ENCODE data around the gene NKAIN4.

The NKAIN4 gene

GRCh38 chr20:63294536-63294900, 40.3 kb upstream of the NKAIN4 start:
- no peaks in the 10 kb centered on the region for H3K36me3 ChIP-seq (ENCODE audit: control insufficient read depth in 2 of 2, insufficient read depth in 2 of 2, low read length in 2 of 2)
- H3K9ac ChIP-seq (ENCODE audit: low read depth in 1 of 2, low read length in 2 of 2), result no peak overlapping the region
- H3K9me3 ChIP-seq (ENCODE audit: control insufficient read depth in 2 of 2, low read length in 2 of 2), result no peaks in the 10 kb centered on the region
- peaks cover 14 to 28% of the 10 kb centered on the region in 2 donors for H3K27me3 ChIP-seq (ENCODE audit: control insufficient read depth in 2 of 2, insufficient read depth in 2 of 2, low read length in 2 of 2)
- H3K4me3 ChIP-seq (ENCODE audit: low read length in 2 of 2), result no peak overlapping the region
- H3K4me1 ChIP-seq (ENCODE audit: control insufficient read depth in 2 of 2, insufficient read depth in 2 of 2, low read length in 2 of 2), result no peaks in the 10 kb centered on the region
- H3K27ac ChIP-seq (ENCODE audit: low read depth in 2 of 2, low read length in 2 of 2), result no peak overlapping the region

DNA sequence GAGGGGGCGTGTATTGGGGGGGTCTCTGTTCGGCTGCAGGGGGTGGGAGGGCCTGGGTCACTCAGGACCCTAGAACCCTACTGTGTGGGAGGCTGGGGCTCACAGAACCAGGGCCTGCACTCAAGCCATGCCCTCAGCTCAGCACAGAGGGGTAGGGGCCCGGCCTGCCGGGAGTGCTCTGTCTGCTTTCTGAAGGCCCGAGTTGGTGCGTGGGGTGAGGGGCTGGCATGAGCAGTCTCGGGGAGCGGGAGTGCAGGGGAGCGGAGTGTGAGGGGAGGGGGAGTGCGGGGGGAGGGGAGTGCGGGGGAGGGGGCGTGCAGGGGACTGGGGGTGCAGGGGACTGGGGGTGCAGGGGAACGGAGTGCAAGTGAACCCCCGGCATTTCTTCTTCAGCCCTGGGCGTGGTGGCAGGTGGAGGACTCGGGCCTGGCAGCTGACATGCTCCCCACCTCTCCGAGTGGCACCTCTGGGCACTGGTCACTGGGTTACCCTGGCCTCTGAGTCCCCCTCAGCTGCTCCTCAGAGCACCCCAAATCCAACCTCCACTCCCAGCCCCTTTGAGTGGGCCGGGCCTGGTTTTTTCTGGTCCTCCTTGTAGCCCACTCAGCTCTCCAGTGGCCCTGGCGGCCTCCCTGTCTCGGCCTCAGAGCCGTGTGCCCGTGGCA, 39.7 kb upstream of the NKAIN4 start:
- Histone ChIP-seq H3K4me1 (ENCODE audit: control insufficient read depth in 2 of 2, insufficient read depth in 2 of 2, low read length in 2 of 2) (no peaks in the 10 kb centered on the region), H3K27me3 (ENCODE audit: control insufficient read depth in 2 of 2, insufficient read depth in 2 of 2, low read length in 2 of 2) (peaks cover 14 to 24% of the 10 kb centered on the region in 2 donors), H3K36me3 (ENCODE audit: control insufficient read depth in 2 of 2, insufficient read depth in 2 of 2, low read length in 2 of 2) (no peaks in the 10 kb centered on the region), H3K9ac (ENCODE audit: low read depth in 1 of 2, low read length in 2 of 2) (no peak overlapping the region), H3K9me3 (ENCODE audit: control insufficient read depth in 2 of 2, low read length in 2 of 2) (no peaks in the 10 kb centered on the region), H3K27ac (ENCODE audit: low read depth in 2 of 2, low read length in 2 of 2) (no peak overlapping the region), H3K4me3 (ENCODE audit: low read length in 2 of 2) (no peak overlapping the region)

- Histone ChIP-seq H3K4me1 (ENCODE audit: control insufficient read depth in 2 of 2, insufficient read depth in 2 of 2, low read length in 2 of 2) (no peaks in the 10 kb centered on the region), H3K27me3 (ENCODE audit: control insufficient read depth in 2 of 2, insufficient read depth in 2 of 2, low read length in 2 of 2) (peaks cover 14 to 24% of the 10 kb centered on the region in 2 donors), H3K4me3 (ENCODE audit: low read length in 2 of 2) (no peak overlapping the region), H3K9me3 (ENCODE audit: control insufficient read depth in 2 of 2, low read length in 2 of 2) (no peaks in the 10 kb centered on the region), H3K36me3 (ENCODE audit: control insufficient read depth in 2 of 2, insufficient read depth in 2 of 2, low read length in 2 of 2) (peaks cover 4 to 5% of the 10 kb centered on the region in 2 donors), H3K27ac (ENCODE audit: low read depth in 2 of 2, low read length in 2 of 2) (no peak overlapping the region), H3K9ac (ENCODE audit: low read depth in 1 of 2, low read length in 2 of 2) (no peak overlapping the region)
These were observed 39.2 kb upstream of the NKAIN4 start for GRCh38 chr20:63293456-63293855.

DNA sequence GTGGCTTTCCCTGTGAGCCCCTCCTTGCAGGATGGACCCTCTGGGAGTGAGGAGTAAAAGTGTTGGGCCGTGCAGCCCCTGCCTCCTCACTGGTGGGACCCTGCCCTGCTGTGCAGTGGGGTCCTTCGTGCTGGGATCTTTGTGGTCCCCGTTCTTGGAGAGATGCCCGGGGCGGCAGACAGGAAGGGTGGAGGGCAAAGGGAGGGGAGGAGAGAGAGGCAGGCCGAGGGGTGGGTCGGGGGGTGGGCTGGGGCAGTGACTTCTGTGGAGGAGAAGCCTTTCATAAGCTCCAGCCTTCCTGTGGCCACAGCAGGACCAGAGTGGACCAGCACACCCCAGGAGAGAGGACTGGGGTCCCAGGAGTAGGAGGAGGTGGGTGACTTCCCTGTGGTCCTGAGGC, 38.6 kb upstream of the NKAIN4 start, which contains the start of gene COL20A1:
Gene COL20A1 (plus strand): TSS at position 283 of the 400 bp plus-strand sequence. CDS start 1,922 bp downstream, outside the sequence.
- no peak within 1 kb of the TSS for H3K27ac ChIP-seq (ENCODE audit: low read depth in 2 of 2, low read length in 2 of 2)
- no peak within 1 kb of the TSS for H3K4me3 ChIP-seq (ENCODE audit: low read length in 2 of 2)
- H3K36me3 ChIP-seq (ENCODE audit: control insufficient read depth in 2 of 2, insufficient read depth in 2 of 2, low read length in 2 of 2), result peaks cover 5 to 10% of the 10 kb centered on the region in 2 donors
- no peaks in the 10 kb centered on the region for H3K9me3 ChIP-seq (ENCODE audit: control insufficient read depth in 2 of 2, low read length in 2 of 2)
- H3K27me3 ChIP-seq (ENCODE audit: control insufficient read depth in 2 of 2, insufficient read depth in 2 of 2, low read length in 2 of 2), result peaks cover 14 to 24% of the 10 kb centered on the region in 2 donors
- no peak within 1 kb of the TSS for H3K9ac ChIP-seq (ENCODE audit: low read depth in 1 of 2, low read length in 2 of 2)
- H3K4me1 ChIP-seq (ENCODE audit: control insufficient read depth in 2 of 2, insufficient read depth in 2 of 2, low read length in 2 of 2), result no peaks in the 10 kb centered on the region

DNA sequence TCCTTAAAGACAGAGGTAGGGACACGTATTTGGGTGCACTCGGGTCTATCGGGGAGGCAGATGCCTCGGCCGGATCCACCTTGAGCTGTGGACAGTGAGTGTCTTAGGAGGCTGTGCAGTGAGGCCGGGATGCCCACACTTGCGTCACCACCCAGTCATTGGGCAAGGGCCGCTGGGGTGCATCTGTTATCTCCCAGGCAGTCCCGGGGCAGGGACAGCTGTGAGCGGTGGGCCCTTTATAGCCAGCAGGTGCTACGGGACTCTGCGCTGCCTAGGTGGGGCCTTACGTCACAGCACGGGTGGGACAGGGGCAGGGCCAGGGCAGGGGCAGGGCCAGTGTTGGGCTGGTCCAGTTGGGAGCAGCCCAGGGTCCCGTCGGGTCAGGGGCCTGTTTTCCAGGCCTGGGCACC, 38.0 kb upstream of the NKAIN4 start:
- Histone ChIP-seq H3K27ac (ENCODE audit: low read depth in 2 of 2, low read length in 2 of 2) (no peak overlapping the region), H3K27me3 (ENCODE audit: control insufficient read depth in 2 of 2, insufficient read depth in 2 of 2, low read length in 2 of 2) (peaks cover 14 to 24% of the 10 kb centered on the region in 2 donors), H3K36me3 (ENCODE audit: control insufficient read depth in 2 of 2, insufficient read depth in 2 of 2, low read length in 2 of 2) (peaks cover 5 to 13% of the 10 kb centered on the region in 2 donors), H3K4me1 (ENCODE audit: control insufficient read depth in 2 of 2, insufficient read depth in 2 of 2, low read length in 2 of 2) (no peaks in the 10 kb centered on the region), H3K9me3 (ENCODE audit: control insufficient read depth in 2 of 2, low read length in 2 of 2) (no peaks in the 10 kb centered on the region), H3K9ac (ENCODE audit: low read depth in 1 of 2, low read length in 2 of 2) (no peak overlapping the region), H3K4me3 (ENCODE audit: low read length in 2 of 2) (no peak overlapping the region)

- no peaks in the 10 kb centered on the region for H3K9me3 ChIP-seq (ENCODE audit: control insufficient read depth in 2 of 2, low read length in 2 of 2)
- no peak overlapping the region for H3K27ac ChIP-seq (ENCODE audit: low read depth in 2 of 2, low read length in 2 of 2)
- H3K4me1 ChIP-seq (ENCODE audit: control insufficient read depth in 2 of 2, insufficient read depth in 2 of 2, low read length in 2 of 2), result no peaks in the 10 kb centered on the region
- peaks cover 5 to 13% of the 10 kb centered on the region in 2 donors for H3K36me3 ChIP-seq (ENCODE audit: control insufficient read depth in 2 of 2, insufficient read depth in 2 of 2, low read length in 2 of 2)
- no peak overlapping the region for H3K9ac ChIP-seq (ENCODE audit: low read depth in 1 of 2, low read length in 2 of 2)
- peaks cover 12 to 24% of the 10 kb centered on the region in 2 donors for H3K27me3 ChIP-seq (ENCODE audit: control insufficient read depth in 2 of 2, insufficient read depth in 2 of 2, low read length in 2 of 2)
- H3K4me3 ChIP-seq (ENCODE audit: low read length in 2 of 2), result no peak overlapping the region
These were observed 37.5 kb upstream of the NKAIN4 start for GRCh38 chr20:63291811-63292210.

DNA sequence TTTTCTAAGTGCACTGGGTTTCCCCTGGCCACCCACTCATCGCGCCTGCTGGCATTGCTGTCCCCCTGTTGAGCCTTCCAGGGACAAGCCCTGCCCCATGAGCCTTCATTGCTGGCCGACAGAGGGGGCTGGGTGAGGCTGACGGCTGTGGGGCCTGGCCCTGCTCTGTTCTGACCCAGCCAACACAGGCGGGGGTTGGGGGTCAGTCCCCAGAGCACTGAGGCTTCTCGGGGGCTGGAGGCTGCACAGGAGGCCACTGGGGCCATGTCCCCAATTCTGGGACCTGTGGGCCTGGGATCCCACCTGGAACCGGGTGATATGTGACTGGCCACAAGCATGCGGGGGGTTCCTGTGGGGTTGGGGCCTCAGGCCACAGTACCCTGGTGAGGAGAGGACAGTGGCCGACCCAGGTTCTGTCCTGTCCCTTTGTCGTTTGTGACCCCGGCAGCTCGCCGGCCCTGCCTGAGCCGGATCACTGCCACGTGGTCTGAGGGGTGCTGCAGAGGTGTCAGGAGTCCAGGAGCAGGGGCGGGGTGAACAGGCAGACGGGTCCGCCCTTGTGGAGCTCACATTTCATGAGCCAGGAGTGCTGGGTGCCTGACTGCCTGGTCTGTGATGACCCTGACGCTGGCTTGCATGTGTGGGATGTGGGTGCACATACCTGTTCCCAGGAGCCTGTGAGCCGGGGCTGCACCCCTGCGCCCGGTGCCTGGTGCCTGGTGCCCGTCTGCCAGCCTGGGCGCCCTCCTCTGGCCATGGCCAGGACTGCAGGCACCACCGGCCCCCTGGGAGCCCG, 36.6 kb upstream of the NKAIN4 start:
- Histone ChIP-seq H3K9me3 (ENCODE audit: control insufficient read depth in 2 of 2, low read length in 2 of 2) (no peaks in the 10 kb centered on the region), H3K9ac (ENCODE audit: low read depth in 1 of 2, low read length in 2 of 2) (no peak overlapping the region), H3K27ac (ENCODE audit: low read depth in 2 of 2, low read length in 2 of 2) (no peak overlapping the region), H3K4me1 (ENCODE audit: control insufficient read depth in 2 of 2, insufficient read depth in 2 of 2, low read length in 2 of 2) (no peaks in the 10 kb centered on the region), H3K4me3 (ENCODE audit: low read length in 2 of 2) (no peak overlapping the region), H3K36me3 (ENCODE audit: control insufficient read depth in 2 of 2, insufficient read depth in 2 of 2, low read length in 2 of 2) (peaks cover 8 to 17% of the 10 kb centered on the region in 2 donors), H3K27me3 (ENCODE audit: control insufficient read depth in 2 of 2, insufficient read depth in 2 of 2, low read length in 2 of 2) (peaks cover 11 to 21% of the 10 kb centered on the region in 2 donors)

DNA sequence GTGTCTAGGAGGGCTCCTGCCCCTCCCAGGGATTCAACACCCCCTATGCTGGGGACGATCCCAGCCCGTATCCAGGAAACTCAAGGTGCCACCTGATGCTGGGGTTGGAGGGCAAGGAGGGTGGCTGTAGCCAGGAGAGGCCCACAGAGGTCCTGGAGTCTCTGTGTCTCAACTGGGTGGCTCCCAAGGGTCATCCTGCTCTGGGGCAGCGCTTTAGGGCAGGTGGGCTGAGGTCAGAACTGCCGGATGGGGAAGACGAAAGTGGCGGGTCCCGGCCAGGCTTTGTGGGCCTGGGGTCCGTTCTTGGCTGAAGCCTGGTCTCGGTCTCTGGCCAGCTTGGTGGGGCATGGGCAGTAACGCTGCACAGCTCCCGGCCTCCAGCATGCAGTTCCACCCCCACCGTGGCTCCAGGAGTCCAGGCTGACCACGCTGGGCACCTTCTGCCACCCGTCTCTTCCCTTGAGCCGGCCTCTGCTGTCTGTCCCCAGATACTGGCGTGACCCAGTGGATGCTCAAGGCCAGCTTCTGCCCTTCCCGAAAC, 35.9 kb upstream of the NKAIN4 start:
- no peaks in the 10 kb centered on the region for H3K4me1 ChIP-seq (ENCODE audit: control insufficient read depth in 2 of 2, insufficient read depth in 2 of 2, low read length in 2 of 2)
- H3K27ac ChIP-seq (ENCODE audit: low read depth in 2 of 2, low read length in 2 of 2), result no peak overlapping the region
- no peaks in the 10 kb centered on the region for H3K9me3 ChIP-seq (ENCODE audit: control insufficient read depth in 2 of 2, low read length in 2 of 2)
- peaks cover 14 to 21% of the 10 kb centered on the region in 2 donors for H3K36me3 ChIP-seq (ENCODE audit: control insufficient read depth in 2 of 2, insufficient read depth in 2 of 2, low read length in 2 of 2)
- no peak overlapping the region for H3K9ac ChIP-seq (ENCODE audit: low read depth in 1 of 2, low read length in 2 of 2)
- no peak overlapping the region for H3K4me3 ChIP-seq (ENCODE audit: low read length in 2 of 2)
- peaks cover 6 to 16% of the 10 kb centered on the region in 2 donors for H3K27me3 ChIP-seq (ENCODE audit: control insufficient read depth in 2 of 2, insufficient read depth in 2 of 2, low read length in 2 of 2)

- Histone ChIP-seq H3K4me1 (ENCODE audit: control insufficient read depth in 2 of 2, insufficient read depth in 2 of 2, low read length in 2 of 2) (no peaks in the 10 kb centered on the region), H3K27ac (ENCODE audit: low read depth in 2 of 2, low read length in 2 of 2) (no peak overlapping the region), H3K27me3 (ENCODE audit: control insufficient read depth in 2 of 2, insufficient read depth in 2 of 2, low read length in 2 of 2) (peaks cover 2 to 15% of the 10 kb centered on the region in 2 donors), H3K4me3 (ENCODE audit: low read length in 2 of 2) (no peak overlapping the region), H3K9ac (ENCODE audit: low read depth in 1 of 2, low read length in 2 of 2) (no peak overlapping the region), H3K9me3 (ENCODE audit: control insufficient read depth in 2 of 2, low read length in 2 of 2) (no peaks in the 10 kb centered on the region), H3K36me3 (ENCODE audit: control insufficient read depth in 2 of 2, insufficient read depth in 2 of 2, low read length in 2 of 2) (peaks cover 16 to 25% of the 10 kb centered on the region in 2 donors)
These were observed 35.3 kb upstream of the NKAIN4 start for GRCh38 chr20:63289311-63290135.
